ENCODE results near the gene SLC22A8. TPM values are rescaled to one million over a fixed set of nuclear protein-coding genes. Genes with fewer than 3 reads are reported as not detected.
A peak's percentile ranks its signal among the peaks of the same experiment; 100 is the strongest.

Gene SLC22A8
- total and polyA plus RNA-seq, 2 of the 13 experiments (the other 11 are each of a cell fraction or from before 2014, with no cell fraction given), result 0.04 to 0.05 TPM

DNA sequence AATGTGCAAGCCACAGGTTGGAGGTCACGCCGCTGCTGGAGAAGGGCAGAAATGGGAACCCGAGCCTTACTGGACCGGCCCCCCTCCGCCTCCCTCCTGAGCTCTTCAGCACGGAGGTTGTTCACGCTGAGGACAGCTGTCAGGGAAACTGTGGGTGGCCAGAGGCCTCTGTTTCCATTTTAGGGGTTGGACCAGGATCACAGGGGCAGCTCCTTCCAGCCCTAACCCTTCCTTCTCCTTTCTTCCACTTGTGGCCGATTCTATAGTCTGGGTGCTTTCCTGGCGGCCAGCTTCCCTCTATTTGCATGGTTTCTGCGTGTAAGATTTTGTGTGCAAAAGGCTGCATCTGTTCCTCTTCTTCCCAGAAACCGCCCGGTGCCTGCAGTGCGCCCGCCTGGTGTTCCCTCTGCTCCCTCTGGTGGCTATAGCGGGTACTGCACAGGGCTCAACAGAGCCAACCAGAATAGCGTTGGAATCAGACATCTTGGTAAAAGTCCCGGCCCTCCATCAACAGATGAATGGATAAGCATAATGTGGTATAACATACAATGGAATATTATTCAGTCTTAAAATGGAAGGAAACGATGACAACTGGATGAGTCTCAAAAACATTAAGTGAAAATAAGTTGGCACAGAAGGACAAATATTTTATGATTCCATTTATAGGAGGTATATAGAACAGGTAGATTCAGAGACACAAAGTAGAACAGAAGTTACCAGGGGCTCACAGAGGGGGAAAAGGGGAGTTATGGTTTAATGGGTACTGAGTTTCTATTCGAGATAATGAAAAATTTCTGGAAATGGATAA, 8.4 kb upstream of the SLC22A8 start (continued):
- no peak for TF ChIP-seq RXRA (CRISPR knock-in tag; IDR thresholded peaks at IDR 0.05)
- TF ChIP-seq ZNF350 (CRISPR knock-in tag; IDR thresholded peaks at IDR 0.05; ENCODE audit: borderline replicate concordance, low read depth), result 0 out of 2 replicates have a peak, but pooled peaks have one; percentile 25
- TF ChIP-seq, protein P1, sequence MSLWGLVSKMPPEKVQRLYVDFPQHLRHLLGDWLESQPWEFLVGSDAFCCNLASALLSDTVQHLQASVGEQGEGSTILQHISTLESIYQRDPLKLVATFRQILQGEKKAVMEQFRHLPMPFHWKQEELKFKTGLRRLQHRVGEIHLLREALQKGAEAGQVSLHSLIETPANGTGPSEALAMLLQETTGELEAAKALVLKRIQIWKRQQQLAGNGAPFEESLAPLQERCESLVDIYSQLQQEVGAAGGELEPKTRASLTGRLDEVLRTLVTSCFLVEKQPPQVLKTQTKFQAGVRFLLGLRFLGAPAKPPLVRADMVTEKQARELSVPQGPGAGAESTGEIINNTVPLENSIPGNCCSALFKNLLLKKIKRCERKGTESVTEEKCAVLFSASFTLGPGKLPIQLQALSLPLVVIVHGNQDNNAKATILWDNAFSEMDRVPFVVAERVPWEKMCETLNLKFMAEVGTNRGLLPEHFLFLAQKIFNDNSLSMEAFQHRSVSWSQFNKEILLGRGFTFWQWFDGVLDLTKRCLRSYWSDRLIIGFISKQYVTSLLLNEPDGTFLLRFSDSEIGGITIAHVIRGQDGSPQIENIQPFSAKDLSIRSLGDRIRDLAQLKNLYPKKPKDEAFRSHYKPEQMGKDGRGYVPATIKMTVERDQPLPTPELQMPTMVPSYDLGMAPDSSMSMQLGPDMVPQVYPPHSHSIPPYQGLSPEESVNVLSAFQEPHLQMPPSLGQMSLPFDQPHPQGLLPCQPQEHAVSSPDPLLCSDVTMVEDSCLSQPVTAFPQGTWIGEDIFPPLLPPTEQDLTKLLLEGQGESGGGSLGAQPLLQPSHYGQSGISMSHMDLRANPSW (CRISPR knock-in tag; IDR thresholded peaks at IDR 0.05; ENCODE audit: borderline replicate concordance), result no peak
- no peak for TF ChIP-seq ZNF781 (CRISPR knock-in tag; IDR thresholded peaks at IDR 0.05; ENCODE audit: borderline replicate concordance, not compliant biosample characterization)
- TF ChIP-seq, protein P2, sequence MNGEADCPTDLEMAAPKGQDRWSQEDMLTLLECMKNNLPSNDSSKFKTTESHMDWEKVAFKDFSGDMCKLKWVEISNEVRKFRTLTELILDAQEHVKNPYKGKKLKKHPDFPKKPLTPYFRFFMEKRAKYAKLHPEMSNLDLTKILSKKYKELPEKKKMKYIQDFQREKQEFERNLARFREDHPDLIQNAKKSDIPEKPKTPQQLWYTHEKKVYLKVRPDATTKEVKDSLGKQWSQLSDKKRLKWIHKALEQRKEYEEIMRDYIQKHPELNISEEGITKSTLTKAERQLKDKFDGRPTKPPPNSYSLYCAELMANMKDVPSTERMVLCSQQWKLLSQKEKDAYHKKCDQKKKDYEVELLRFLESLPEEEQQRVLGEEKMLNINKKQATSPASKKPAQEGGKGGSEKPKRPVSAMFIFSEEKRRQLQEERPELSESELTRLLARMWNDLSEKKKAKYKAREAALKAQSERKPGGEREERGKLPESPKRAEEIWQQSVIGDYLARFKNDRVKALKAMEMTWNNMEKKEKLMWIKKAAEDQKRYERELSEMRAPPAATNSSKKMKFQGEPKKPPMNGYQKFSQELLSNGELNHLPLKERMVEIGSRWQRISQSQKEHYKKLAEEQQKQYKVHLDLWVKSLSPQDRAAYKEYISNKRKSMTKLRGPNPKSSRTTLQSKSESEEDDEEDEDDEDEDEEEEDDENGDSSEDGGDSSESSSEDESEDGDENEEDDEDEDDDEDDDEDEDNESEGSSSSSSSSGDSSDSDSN (CRISPR knock-in tag; IDR thresholded peaks at IDR 0.05), result 0 out of 2 replicates have a peak, but pooled peaks have one; percentile 20
- TF ChIP-seq U2AF2 (IDR thresholded peaks at IDR 0.05; ENCODE audit: low read depth, low read length), result no peak
- TF ChIP-seq ZZZ3 (CRISPR knock-in tag; IDR thresholded peaks at IDR 0.05; ENCODE audit: borderline replicate concordance), result no peak
- TF ChIP-seq, protein P3, sequence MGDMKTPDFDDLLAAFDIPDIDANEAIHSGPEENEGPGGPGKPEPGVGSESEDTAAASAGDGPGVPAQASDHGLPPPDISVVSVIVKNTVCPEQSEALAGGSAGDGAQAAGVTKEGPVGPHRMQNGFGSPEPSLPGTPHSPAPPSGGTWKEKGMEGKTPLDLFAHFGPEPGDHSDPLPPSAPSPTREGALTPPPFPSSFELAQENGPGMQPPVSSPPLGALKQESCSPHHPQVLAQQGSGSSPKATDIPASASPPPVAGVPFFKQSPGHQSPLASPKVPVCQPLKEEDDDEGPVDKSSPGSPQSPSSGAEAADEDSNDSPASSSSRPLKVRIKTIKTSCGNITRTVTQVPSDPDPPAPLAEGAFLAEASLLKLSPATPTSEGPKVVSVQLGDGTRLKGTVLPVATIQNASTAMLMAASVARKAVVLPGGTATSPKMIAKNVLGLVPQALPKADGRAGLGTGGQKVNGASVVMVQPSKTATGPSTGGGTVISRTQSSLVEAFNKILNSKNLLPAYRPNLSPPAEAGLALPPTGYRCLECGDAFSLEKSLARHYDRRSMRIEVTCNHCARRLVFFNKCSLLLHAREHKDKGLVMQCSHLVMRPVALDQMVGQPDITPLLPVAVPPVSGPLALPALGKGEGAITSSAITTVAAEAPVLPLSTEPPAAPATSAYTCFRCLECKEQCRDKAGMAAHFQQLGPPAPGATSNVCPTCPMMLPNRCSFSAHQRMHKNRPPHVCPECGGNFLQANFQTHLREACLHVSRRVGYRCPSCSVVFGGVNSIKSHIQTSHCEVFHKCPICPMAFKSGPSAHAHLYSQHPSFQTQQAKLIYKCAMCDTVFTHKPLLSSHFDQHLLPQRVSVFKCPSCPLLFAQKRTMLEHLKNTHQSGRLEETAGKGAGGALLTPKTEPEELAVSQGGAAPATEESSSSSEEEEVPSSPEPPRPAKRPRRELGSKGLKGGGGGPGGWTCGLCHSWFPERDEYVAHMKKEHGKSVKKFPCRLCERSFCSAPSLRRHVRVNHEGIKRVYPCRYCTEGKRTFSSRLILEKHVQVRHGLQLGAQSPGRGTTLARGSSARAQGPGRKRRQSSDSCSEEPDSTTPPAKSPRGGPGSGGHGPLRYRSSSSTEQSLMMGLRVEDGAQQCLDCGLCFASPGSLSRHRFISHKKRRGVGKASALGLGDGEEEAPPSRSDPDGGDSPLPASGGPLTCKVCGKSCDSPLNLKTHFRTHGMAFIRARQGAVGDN (CRISPR knock-in tag; IDR thresholded peaks at IDR 0.05), result 0 out of 2 replicates have a peak, but pooled peaks have one; percentile 23
- TF ChIP-seq, protein P4, sequence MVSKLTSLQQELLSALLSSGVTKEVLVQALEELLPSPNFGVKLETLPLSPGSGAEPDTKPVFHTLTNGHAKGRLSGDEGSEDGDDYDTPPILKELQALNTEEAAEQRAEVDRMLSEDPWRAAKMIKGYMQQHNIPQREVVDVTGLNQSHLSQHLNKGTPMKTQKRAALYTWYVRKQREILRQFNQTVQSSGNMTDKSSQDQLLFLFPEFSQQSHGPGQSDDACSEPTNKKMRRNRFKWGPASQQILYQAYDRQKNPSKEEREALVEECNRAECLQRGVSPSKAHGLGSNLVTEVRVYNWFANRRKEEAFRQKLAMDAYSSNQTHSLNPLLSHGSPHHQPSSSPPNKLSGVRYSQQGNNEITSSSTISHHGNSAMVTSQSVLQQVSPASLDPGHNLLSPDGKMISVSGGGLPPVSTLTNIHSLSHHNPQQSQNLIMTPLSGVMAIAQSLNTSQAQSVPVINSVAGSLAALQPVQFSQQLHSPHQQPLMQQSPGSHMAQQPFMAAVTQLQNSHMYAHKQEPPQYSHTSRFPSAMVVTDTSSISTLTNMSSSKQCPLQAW (CRISPR knock-in tag; IDR thresholded peaks at IDR 0.05), result peak; percentile 50; the same call in 1 of the 2 replicates
- TF ChIP-seq IRF2 (CRISPR knock-in tag; IDR thresholded peaks at IDR 0.05), result 0 out of 2 replicates have a peak, but pooled peaks have one; percentile 25
- TF ChIP-seq, protein P5, sequence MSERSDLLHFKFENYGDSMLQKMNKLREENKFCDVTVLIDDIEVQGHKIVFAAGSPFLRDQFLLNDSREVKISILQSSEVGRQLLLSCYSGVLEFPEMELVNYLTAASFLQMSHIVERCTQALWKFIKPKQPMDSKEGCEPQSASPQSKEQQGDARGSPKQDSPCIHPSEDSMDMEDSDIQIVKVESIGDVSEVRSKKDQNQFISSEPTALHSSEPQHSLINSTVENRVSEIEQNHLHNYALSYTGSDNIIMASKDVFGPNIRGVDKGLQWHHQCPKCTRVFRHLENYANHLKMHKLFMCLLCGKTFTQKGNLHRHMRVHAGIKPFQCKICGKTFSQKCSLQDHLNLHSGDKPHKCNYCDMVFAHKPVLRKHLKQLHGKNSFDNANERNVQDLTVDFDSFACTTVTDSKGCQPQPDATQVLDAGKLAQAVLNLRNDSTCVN (CRISPR knock-in tag; IDR thresholded peaks at IDR 0.05; ENCODE audit: borderline replicate concordance), result no peak
- TF ChIP-seq YY1 (IDR thresholded peaks at IDR 0.05; ENCODE audit: insufficient read depth, insufficient replicate concordance, low read depth, low read length), result peak; percentile 31
- TF ChIP-seq STAG1 (CRISPR knock-in tag; IDR thresholded peaks at IDR 0.05), result peak; percentile 91

Data from HepG2 (cell line).